ENCODE results near the gene CLTB. TPM values are rescaled to one million over a fixed set of nuclear protein-coding genes. Genes with fewer than 3 reads are reported as not detected.

Gene CLTB
- total and polyA plus RNA-seq, 2 of the 4 experiments (the other 2 are of a cell fraction) = 87.6 to 99.9 TPM

DNA sequence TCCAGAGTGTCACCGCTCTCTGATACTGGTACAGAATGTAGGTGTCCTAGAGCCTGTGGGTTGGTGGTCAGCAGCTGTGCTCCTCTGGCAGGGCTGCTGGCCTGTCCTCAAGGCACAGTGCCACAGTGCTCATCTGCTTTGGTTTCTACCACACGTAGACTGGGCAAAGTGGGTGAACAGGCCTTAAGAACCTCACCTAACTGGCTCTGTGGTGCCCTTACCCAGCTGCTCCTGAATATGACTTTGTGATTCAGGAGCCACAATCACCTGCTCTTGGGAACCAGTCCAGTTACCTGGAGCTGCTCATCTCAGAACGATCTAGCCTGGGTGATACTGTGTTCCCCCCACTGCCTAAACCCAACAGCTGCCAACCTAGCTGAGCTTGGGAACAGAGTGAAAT, 34.4 kb downstream of the CLTB start:
- H3K9me3 ChIP-seq (ENCODE audit: control insufficient read depth, insufficient read depth, low read length) = no peaks in the 10 kb centered on the region
- no peak overlapping the region for H4K91ac ChIP-seq (ENCODE audit: insufficient read depth, low read depth, low read length)
- H3K79me1 ChIP-seq (ENCODE audit: low read depth in 1 of 2, low read length in 2 of 2) = peaks cover 8 to 18% of the 10 kb centered on the region in 2 experiments; a peak in 3 of 4 replicates
- H3K9ac ChIP-seq (ENCODE audit: low read depth, low read length) = no peak overlapping the region
- 100% methylated on average over 2 of the region's 3 CpGs; no CpG with 5 or more reads in 1 of the 2 experiments for WGBS, 2 experiments (ENCODE audit: extremely low coverage in 2 of 2, insufficient read length in 1 of 2)
- H2BK120ac ChIP-seq (ENCODE audit: low read depth, low read length) = no peak overlapping the region
- H2BK15ac ChIP-seq (ENCODE audit: low read depth, low read length) = no peak overlapping the region
- H4K20me1 ChIP-seq (ENCODE audit: insufficient read depth, low read length) = no peaks in the 10 kb centered on the region; the same call in 1 of the 2 replicates
- H2AK9ac ChIP-seq (replicated peaks; ENCODE audit: low read depth, low read length, poor library complexity) = no peak overlapping the region
- H3K27me3 ChIP-seq (ENCODE audit: control insufficient read depth, insufficient read depth, low read length) = no peaks in the 10 kb centered on the region
- no peak overlapping the region for H2AFZ ChIP-seq (replicated peaks; ENCODE audit: low read length, poor library complexity)
- ATAC-seq (ENCODE audit: low read depth) (no peak), DNase-seq (no peak)
- no peak overlapping the region for H2BK20ac ChIP-seq (ENCODE audit: low read depth, low read length)
- dilution Hi-C loops (cut with HindIII; ENCODE audit: low sequenced_read_pairs, unreplicated experiment) (no loop called here), in situ Hi-C loops (cut with MboI; ENCODE audit: low sequenced_read_pairs) (no loop called here), intact Hi-C loops (cut with micrococcal nuclease) (no loop called here)
- no peak overlapping the region for H2BK5ac ChIP-seq (ENCODE audit: low read depth, low read length, poor library complexity, severe bottlenecking)
- TF ChIP-seq RFX5 (IDR thresholded peaks at IDR 0.05; ENCODE audit: low read depth, low read length) (no peak), RCOR1 (IDR thresholded peaks at IDR 0.05; ENCODE audit: insufficient replicate concordance, low read length) (no peak), MXI1 (IDR thresholded peaks at IDR 0.05; ENCODE audit: borderline replicate concordance, low read depth, low read length) (no peak), CHD1 (IDR thresholded peaks at IDR 0.05; ENCODE audit: low read depth, low read length) (no peak), FOS (IDR thresholded peaks at IDR 0.05; ENCODE audit: low read depth, low read length) (no peak)
- TF ChIP-seq, protein P1, sequence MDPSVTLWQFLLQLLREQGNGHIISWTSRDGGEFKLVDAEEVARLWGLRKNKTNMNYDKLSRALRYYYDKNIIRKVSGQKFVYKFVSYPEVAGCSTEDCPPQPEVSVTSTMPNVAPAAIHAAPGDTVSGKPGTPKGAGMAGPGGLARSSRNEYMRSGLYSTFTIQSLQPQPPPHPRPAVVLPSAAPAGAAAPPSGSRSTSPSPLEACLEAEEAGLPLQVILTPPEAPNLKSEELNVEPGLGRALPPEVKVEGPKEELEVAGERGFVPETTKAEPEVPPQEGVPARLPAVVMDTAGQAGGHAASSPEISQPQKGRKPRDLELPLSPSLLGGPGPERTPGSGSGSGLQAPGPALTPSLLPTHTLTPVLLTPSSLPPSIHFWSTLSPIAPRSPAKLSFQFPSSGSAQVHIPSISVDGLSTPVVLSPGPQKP (IDR thresholded peaks at IDR 0.05; ENCODE audit: borderline replicate concordance, low read depth, low read length) = no peak
- TF ChIP-seq, protein P2, sequence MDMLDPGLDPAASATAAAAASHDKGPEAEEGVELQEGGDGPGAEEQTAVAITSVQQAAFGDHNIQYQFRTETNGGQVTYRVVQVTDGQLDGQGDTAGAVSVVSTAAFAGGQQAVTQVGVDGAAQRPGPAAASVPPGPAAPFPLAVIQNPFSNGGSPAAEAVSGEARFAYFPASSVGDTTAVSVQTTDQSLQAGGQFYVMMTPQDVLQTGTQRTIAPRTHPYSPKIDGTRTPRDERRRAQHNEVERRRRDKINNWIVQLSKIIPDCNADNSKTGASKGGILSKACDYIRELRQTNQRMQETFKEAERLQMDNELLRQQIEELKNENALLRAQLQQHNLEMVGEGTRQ (IDR thresholded peaks at IDR 0.05; ENCODE audit: low read depth, low read length) = no peak
- BruUV-seq (replicated peaks) = no TSS peak
- H3K56ac ChIP-seq (ENCODE audit: extremely low read depth, insufficient read depth, low read length) = no peak overlapping the region
- H3K23ac ChIP-seq (ENCODE audit: low read depth, low read length) = no peak overlapping the region
- no peak overlapping the region for H3K14ac ChIP-seq (replicated peaks; ENCODE audit: low read depth, low read length)
- H3K18ac ChIP-seq (ENCODE audit: low read depth, low read length) = no peak overlapping the region
- no peaks in the 10 kb centered on the region for H3K4me1 ChIP-seq (ENCODE audit: control insufficient read depth, insufficient read depth, low read length)
- no peak overlapping the region for H3K27ac ChIP-seq (ENCODE audit: insufficient read depth, low read length)
- ChIA-PET POLR2A (ENCODE audit: unreplicated experiment) (no interaction called here), CTCF (no interaction called here)
- no peak overlapping the region for H3K4me3 ChIP-seq (ENCODE audit: insufficient read depth, low read depth, low read length)
- no peaks in the 10 kb centered on the region; the same call in 1 of the 2 replicates for H3K9me1 ChIP-seq (ENCODE audit: insufficient read depth, low read length)
- no peak overlapping the region; a peak in 1 of 4 replicates for H4K8ac ChIP-seq (ENCODE audit: low read depth in 2 of 2, low read length in 2 of 2)
- H2AK5ac ChIP-seq (ENCODE audit: low read depth, low read length) = no peak overlapping the region
- H3K36me3 ChIP-seq (ENCODE audit: control insufficient read depth, insufficient read depth, low read length) = peaks cover 38% of the 10 kb centered on the region
- no peak overlapping the region for H4K5ac ChIP-seq (ENCODE audit: low read depth, low read length)
- H3K4ac ChIP-seq (ENCODE audit: low read depth, low read length) = no peak overlapping the region
- H3K4me2 ChIP-seq (ENCODE audit: low read depth, low read length) = no peak overlapping the region

All from IMR-90 (cell line).